HepG2 (cell line): ENCODE measurements around the gene FSCN2. TPM values are rescaled to one million over a fixed set of nuclear protein-coding genes. Genes with fewer than 3 reads are reported as not detected.

ENCODE experiments used
- ATAC-seq: fragments of 200-7000 bp; cut with Tn5 transposase; 3 replicates; pipeline ENCODE4 v1.9.1; 2020; ENCODE audit warnings: mild to moderate bottlenecking, moderate library complexity
- BruUV-seq: library from RNA; stranded (reverse); fragments of 400-500 nt; replicated peaks from 2 replicates; lab custom pipeline; 2021; lab: Mats Ljungman, UMichigan
- CTCF ChIA-PET: fragments of 300-600 bp; formaldehyde crosslinking; extraction: SDS; loops from one replicate; lab custom pipeline; 2021; ENCODE audit warnings: low total read pairs, inconsistent platforms, low intra/inter-chr PET ratio; lab: Yijun Ruan, JAX
- POLR2A ChIA-PET: fragments of 350-600 bp; sonication (Branson Sonifier 250); formaldehyde crosslinking; loops from one replicate; lab custom pipeline; 2020; ENCODE audit warnings: antibody characterized with exemption, inconsistent platforms; lab: Yijun Ruan, JAX
- DNase-seq: peaks from one replicate; pipeline ENCODE4 v3.0.0-alpha.2; 2015; ENCODE audit warnings: low spot score
- FAIRE-seq: peaks from 3 replicates; lab custom pipeline; 2011; peaks lifted over from hg19 to GRCh38; lab: Jason Lieb, UNC
- H2AFZ ChIP-seq: one replicate; pipeline ENCODE4 v1.6.1; 2011; ENCODE audit warnings: low read length, inconsistent platforms
- H3K27ac ChIP-seq: fragments of 300-600 bp; 3 replicates; pipeline ENCODE4 v1.8.0; 2011; ENCODE audit warnings: mixed run types, mild to moderate bottlenecking, mixed read lengths, low read length, inconsistent platforms; ENCODE audit not compliant: insufficient read depth; ENCODE audit errors: extremely low read length
- H3K27me3 ChIP-seq, 2 experiments: fragments of 200-600 bp in 1 of 2; 2 replicates in 1 of 2; 3 replicates in 1 of 2; pipeline versions ENCODE4 v1.6.0 to v1.8.0; 2011; ENCODE audit warnings: low read length in 2 of 2, mild to moderate bottlenecking in 2 of 2, moderate library complexity in 2 of 2, inconsistent platforms in 1 of 2; ENCODE audit not compliant: insufficient read depth in 2 of 2, control insufficient read depth in 1 of 2
- H3K36me3 ChIP-seq, 2 experiments: fragments of 200-600 bp in 1 of 2; replicated peaks in 1 of 2; 2 replicates in 1 of 2; 3 replicates in 1 of 2; pipeline versions ENCODE4 v1.5.1 to v1.8.0; 2011; ENCODE audit warnings: low read length in 2 of 2, inconsistent platforms in 1 of 2; ENCODE audit not compliant: insufficient read depth in 2 of 2, control insufficient read depth in 1 of 2
- H3K4me1 ChIP-seq: 2 replicates; pipeline ENCODE4 v1.5.1; 2012; ENCODE audit warnings: low read length, inconsistent platforms; ENCODE audit not compliant: insufficient read depth
- H3K4me2 ChIP-seq: 2 replicates; pipeline ENCODE4 v1.6.0; 2011; ENCODE audit warnings: low read depth, low read length, inconsistent platforms
- H3K4me3 ChIP-seq, 3 experiments: fragments of 200-600 bp in 1 of 3; sonication (generic), shearing (Covaris generic) in 1 of 3; replicated peaks in 1 of 3; 2 replicates each; pipeline ENCODE4 v1.5.1; 2011 to 2016; ENCODE audit warnings: low read length in 3 of 3, inconsistent platforms in 2 of 3, low read depth in 2 of 3, mild to moderate bottlenecking in 2 of 3, control low read depth in 1 of 3, mixed read lengths in 1 of 3; ENCODE audit not compliant: insufficient read depth in 1 of 3
- H3K79me2 ChIP-seq: one replicate; pipeline ENCODE4 v1.6.1; 2011; ENCODE audit warnings: low read length, inconsistent platforms; ENCODE audit not compliant: insufficient read depth
- H3K9ac ChIP-seq: 2 replicates; pipeline ENCODE4 v1.6.0; 2011; ENCODE audit warnings: mild to moderate bottlenecking, low read depth, low read length, inconsistent platforms; ENCODE audit not compliant: insufficient read depth
- H3K9me3 ChIP-seq: 2 replicates; pipeline ENCODE4 v1.5.1; 2012; ENCODE audit warnings: mild to moderate bottlenecking, low read length
- H4K20me1 ChIP-seq: 2 replicates; pipeline ENCODE4 v1.6.0; 2011; ENCODE audit warnings: inconsistent platforms, mild to moderate bottlenecking, low read length, moderate library complexity; ENCODE audit not compliant: insufficient read depth
- AGO2 ChIP-seq: fragments of 200-400 bp; formaldehyde crosslinking; optimal IDR thresholded peaks from 2 replicates; pipeline ENCODE3; 2017; ENCODE audit warnings: mild to moderate bottlenecking, low read depth, low read length, moderate library complexity
- BRCA1 ChIP-seq: sonication (generic); formaldehyde crosslinking; IDR thresholded peaks from 2 replicates; pipeline ENCODE4 v1.4.0; 2020; ENCODE audit warnings: missing genetic modification reagents
- EHMT2 ChIP-seq: fragments of 200-600 bp; sonication (generic); IDR thresholded peaks from 2 replicates; pipeline ENCODE4 v1.7.0; 2017; ENCODE audit warnings: antibody characterized with exemption, low read depth, low read length, borderline replicate concordance
- NKX3-1 ChIP-seq: sonication (generic); formaldehyde crosslinking; IDR thresholded peaks from 2 replicates; pipeline ENCODE4 v1.5.0; 2020; ENCODE audit warnings: missing genetic modification reagents
- ZMAT3 ChIP-seq: sonication (generic); formaldehyde crosslinking; conservative IDR thresholded peaks from 2 replicates; pipeline ENCODE4 v1.7.0; 2021; ENCODE audit warnings: missing genetic modification reagents
- ZNF24 ChIP-seq: fragments of 450-650 bp; IDR thresholded peaks from 2 replicates; pipeline ENCODE4 v1.6.1; 2017; ENCODE audit warnings: antibody characterized with exemption, mild to moderate bottlenecking
- ZNF878 ChIP-seq: sonication (generic); formaldehyde crosslinking; IDR thresholded peaks from 2 replicates; pipeline ENCODE4 v1.8.1; 2023; ENCODE audit warnings: mild to moderate bottlenecking, missing genetic modification reagents, moderate library complexity
- WGBS: methylation state at CpG from one replicate; pipeline ENCODE4 v1.1.6; 2017; ENCODE audit warnings: low lambda C conversion rate; 5-methylcytosine and 5-hydroxymethylcytosine counted together
- in situ Hi-C: cut with HindIII; loops from 2 replicates; pipeline ENCODE4 v1.10.0; 2017; ENCODE audit warnings: low pct_unique_long_range_greater_than_20kb; ENCODE audit not compliant: extremely low pct_ligation_motif_present
- intact Hi-C: fragments of 100-400 bp; cut with micrococcal nuclease; formaldehyde crosslinking; loops from one replicate; pipeline ENCODE4 v1.10.0; 2022; ENCODE audit not compliant: unreplicated experiment
- polyA plus RNA-seq, 8 experiments: library from polyadenylated mRNA; depleted of rRNA in 3 of 8; stranded (reverse) in 7 of 8; unstranded in 1 of 8; fragments of >200 nt; fragmentation: Illumina TruSeq in 4 of 8; extraction: Trizol in 4 of 8; gene quantifications; 2 replicates each; pipeline versions ENCODE4 v1.2.1 to v1.2.3, GENCODE V29; 2011 to 2016; ENCODE audit warnings: low read depth in 4 of 8, missing spikeins in 1 of 8, mixed read lengths in 1 of 8; ENCODE audit not compliant: insufficient read depth in 1 of 8
- total RNA-seq, 5 experiments: library from RNA; depleted of rRNA; stranded (reverse); fragments of >200 nt; fragmentation: Illumina TruSeq; extraction: Trizol; gene quantifications; 2 replicates each; pipeline ENCODE4 v1.2.3, GENCODE V29; 2016; ENCODE audit warnings: low read depth in 1 of 5
- TF ChIP-seq, protein P1 (sequence below): sonication (generic); formaldehyde crosslinking; IDR thresholded peaks from 2 replicates; pipeline ENCODE4 v1.8.0; 2022; ENCODE audit warnings: mild to moderate bottlenecking, missing genetic modification reagents, borderline replicate concordance
- TF ChIP-seq, protein P2 (sequence below): sonication (generic); formaldehyde crosslinking; IDR thresholded peaks from 2 replicates; pipeline ENCODE4 v1.5.0; 2020; ENCODE audit warnings: missing genetic modification reagents

Gene FSCN2
- total and polyA plus RNA-seq, 2 of the 13 experiments (the other 11 are each of a cell fraction or from before 2014, with no cell fraction given), result 0.09 TPM; not detected in 1

DNA sequence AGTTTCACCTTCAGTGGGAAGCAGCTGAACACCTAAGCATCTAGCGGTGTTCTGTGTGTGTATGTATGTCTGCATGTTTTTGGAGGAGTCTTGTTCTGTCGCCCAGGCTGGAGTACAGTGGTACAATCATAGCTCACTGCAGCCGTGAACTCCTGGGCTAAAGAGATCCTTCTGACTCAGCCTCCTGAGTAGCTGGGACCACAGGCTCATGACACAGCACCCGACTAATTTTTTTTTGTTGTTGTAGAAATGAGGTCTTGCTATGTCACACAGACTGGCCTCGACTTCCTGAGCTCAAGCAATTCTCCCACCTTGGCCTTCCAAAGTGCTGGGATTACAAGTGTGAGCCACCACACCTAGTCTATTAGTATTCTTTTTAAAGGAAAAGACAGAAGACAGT, 54.2 kb downstream of the FSCN2 start:
- no TSS peak for BruUV-seq
- H3K36me3 ChIP-seq, result peaks cover 35 to 65% of the 10 kb centered on the region in 2 experiments
- no peaks in the 10 kb centered on the region for H3K79me2 ChIP-seq
- no peak overlapping the region for H3K9ac ChIP-seq
- no peak overlapping the region for H3K27ac ChIP-seq
- ChIA-PET POLR2A (no interaction called here), CTCF (no interaction called here)
- no peak overlapping the region for H3K4me2 ChIP-seq
- WGBS, result 87% methylated on average over 5 of the region's 5 CpGs
- H3K9me3 ChIP-seq, result no peaks in the 10 kb centered on the region
- FAIRE-seq (no peak), ATAC-seq (no peak), DNase-seq (no peak)
- H2AFZ ChIP-seq, result no peak overlapping the region
- no peaks in the 10 kb centered on the region for H3K27me3 ChIP-seq
- in situ Hi-C loops (no loop called here), intact Hi-C loops (no loop called here)
- H3K4me3 ChIP-seq, result no peak overlapping the region
- 0 out of 2 replicates have a peak, but pooled peaks cover 5% of the 10 kb centered on the region for H4K20me1 ChIP-seq
- no peak for TF ChIP-seq EHMT2
- no peak for TF ChIP-seq NKX3-1 (CRISPR knock-in tag)
- peaks cover 30% of the 10 kb centered on the region for H3K4me1 ChIP-seq

DNA sequence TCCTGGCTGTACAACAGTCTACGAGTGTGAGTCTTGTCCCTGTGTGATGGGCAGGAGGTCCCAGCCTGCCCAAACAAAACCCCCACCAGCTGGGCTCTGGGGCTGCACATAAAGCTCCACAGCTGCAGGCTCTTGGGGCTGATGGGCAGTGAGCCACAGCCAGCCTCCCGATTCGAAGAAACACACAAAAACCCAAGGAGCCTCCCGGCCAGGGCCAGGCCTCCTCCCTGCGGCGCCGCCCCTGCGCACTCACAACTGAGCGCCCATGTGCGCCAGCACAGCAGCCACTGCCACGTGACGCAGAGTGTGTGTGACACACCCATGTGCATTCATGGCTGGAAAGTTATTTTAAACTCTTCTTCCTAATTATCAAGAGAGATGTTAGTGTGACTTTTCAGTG, 54.6 kb downstream of the FSCN2 start:
- no peak for TF ChIP-seq ZNF878
- TF ChIP-seq AGO2, result peak; percentile 59
- TF ChIP-seq, protein P1, sequence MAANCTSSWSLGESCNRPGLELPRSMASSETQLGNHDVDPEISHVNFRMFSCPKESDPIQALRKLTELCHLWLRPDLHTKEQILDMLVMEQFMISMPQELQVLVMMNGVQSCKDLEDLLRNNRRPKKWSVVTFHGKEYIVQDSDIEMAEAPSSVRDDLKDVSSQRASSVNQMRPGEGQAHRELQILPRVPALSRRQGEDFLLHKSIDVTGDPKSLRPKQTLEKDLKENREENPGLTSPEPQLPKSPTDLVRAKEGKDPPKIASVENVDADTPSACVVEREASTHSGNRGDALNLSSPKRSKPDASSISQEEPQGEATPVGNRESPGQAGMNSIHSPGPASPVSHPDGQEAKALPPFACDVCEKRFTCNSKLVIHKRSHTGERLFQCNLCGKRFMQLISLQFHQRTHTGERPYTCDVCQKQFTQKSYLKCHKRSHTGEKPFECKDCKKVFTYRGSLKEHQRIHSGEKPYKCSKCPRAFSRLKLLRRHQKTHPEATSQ, result no peak
- no peak for TF ChIP-seq BRCA1
- no peak for TF ChIP-seq ZNF24
- no peak for TF ChIP-seq ZMAT3
- TF ChIP-seq, protein P2, sequence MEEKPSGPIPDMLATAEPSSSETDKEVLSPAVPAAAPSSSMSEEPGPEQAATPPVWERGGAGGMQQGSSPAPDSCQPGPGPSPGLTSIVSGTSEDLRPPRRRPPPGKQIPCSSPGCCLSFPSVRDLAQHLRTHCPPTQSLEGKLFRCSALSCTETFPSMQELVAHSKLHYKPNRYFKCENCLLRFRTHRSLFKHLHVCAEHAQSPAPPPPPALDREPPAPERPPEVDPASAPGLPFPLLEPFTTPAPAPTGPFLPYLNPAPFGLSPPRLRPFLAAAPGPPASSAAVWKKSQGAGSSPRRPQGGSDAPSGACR, result no peak
- intact Hi-C loops, result no loop called here
- no peak for FAIRE-seq
- Histone ChIP-seq H3K27me3 (no peaks in the 10 kb centered on the region), H2AFZ (no peak overlapping the region), H3K4me2 (no peak overlapping the region), H3K9me3 (no peaks in the 10 kb centered on the region), H4K20me1 (0 out of 2 replicates have a peak, but pooled peaks cover 5% of the 10 kb centered on the region), H3K4me1 (peaks cover 26% of the 10 kb centered on the region), H3K4me3 (no peak overlapping the region), H3K36me3 (peaks cover 35 to 65% of the 10 kb centered on the region in 2 experiments), H3K9ac (no peak overlapping the region), H3K27ac (no peak overlapping the region), H3K79me2 (no peaks in the 10 kb centered on the region)
- in situ Hi-C loops, result no loop called here
- no peak for DNase-seq
- no TSS peak for BruUV-seq
- CTCF ChIA-PET, result no interaction called here
- no peak for ATAC-seq
- POLR2A ChIA-PET, result no interaction called here
- 97% methylated on average over 11 of the region's 12 CpGs for WGBS
